A549 (cell line): ENCODE results near the gene BCAS1.

Experiments used
- MAX ChIP-seq: IDR thresholded peaks from 2 replicates; pipeline ENCODE4 v1.6.1; 2012
- MAZ ChIP-seq: fragments of 150-350 bp; IDR thresholded peaks from 2 replicates; pipeline ENCODE4 v1.6.1; 2014; ENCODE audit warnings: antibody characterized with exemption, low read depth, low read length, borderline replicate concordance
- MYC ChIP-seq: IDR thresholded peaks from 2 replicates; pipeline ENCODE4 v1.6.1; 2012; ENCODE audit warnings: mild to moderate bottlenecking, inconsistent platforms, low read length, improper control_type of control experiment, borderline replicate concordance
- NPAS2 ChIP-seq: fragments of 250-450 bp; sonication (Bioruptor Pico); IDR thresholded peaks from 2 replicates; pipeline ENCODE4 v1.8.0; 2022; ENCODE audit warnings: mild to moderate bottlenecking, moderate library complexity, borderline replicate concordance
- PBX3 ChIP-seq: IDR thresholded peaks from 2 replicates; pipeline ENCODE4 v1.6.1; 2012
- POLR2A ChIP-seq: IDR thresholded peaks from 2 replicates; pipeline ENCODE4 v1.6.1; 2012; ENCODE audit warnings: mild to moderate bottlenecking, low read length
- SMC3 ChIP-seq: fragments of >200 bp; sonication (Bioruptor Twin); formaldehyde crosslinking; IDR thresholded peaks from 3 replicates; pipeline ENCODE4 v1.6.1; 2018; ENCODE audit warnings: inconsistent platforms
- ZFP36 ChIP-seq: fragments of 450-650 bp; IDR thresholded peaks from 2 replicates; pipeline ENCODE4 v1.6.1; 2014; ENCODE audit warnings: borderline replicate concordance; ENCODE audit not compliant: partially characterized antibody
- TF ChIP-seq, protein P1 (sequence below): fragments of >200 bp; sonication (Bioruptor Twin); formaldehyde crosslinking; IDR thresholded peaks from 3 replicates; pipeline ENCODE4 v1.5.1; 2016

GRCh38 chr20:54013471-54013870, 56.9 kb downstream of the BCAS1 start:
- TF ChIP-seq SMC3 (no peak), MAX (no peak), MYC (no peak), ZFP36 (no peak), NPAS2 (no peak), MAZ (no peak), POLR2A (no peak), PBX3 (no peak)
- TF ChIP-seq, protein P1, sequence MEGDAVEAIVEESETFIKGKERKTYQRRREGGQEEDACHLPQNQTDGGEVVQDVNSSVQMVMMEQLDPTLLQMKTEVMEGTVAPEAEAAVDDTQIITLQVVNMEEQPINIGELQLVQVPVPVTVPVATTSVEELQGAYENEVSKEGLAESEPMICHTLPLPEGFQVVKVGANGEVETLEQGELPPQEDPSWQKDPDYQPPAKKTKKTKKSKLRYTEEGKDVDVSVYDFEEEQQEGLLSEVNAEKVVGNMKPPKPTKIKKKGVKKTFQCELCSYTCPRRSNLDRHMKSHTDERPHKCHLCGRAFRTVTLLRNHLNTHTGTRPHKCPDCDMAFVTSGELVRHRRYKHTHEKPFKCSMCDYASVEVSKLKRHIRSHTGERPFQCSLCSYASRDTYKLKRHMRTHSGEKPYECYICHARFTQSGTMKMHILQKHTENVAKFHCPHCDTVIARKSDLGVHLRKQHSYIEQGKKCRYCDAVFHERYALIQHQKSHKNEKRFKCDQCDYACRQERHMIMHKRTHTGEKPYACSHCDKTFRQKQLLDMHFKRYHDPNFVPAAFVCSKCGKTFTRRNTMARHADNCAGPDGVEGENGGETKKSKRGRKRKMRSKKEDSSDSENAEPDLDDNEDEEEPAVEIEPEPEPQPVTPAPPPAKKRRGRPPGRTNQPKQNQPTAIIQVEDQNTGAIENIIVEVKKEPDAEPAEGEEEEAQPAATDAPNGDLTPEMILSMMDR, result no peak
